Panc1 (cell line): Measurements from ENCODE around the gene ATP10D.

Experiments used
- CTCF ChIP-seq: fragments of 450-650 bp; IDR thresholded peaks from 2 replicates; pipeline ENCODE4 v1.5.1; 2017; ENCODE audit warnings: mild to moderate bottlenecking
- POLR2AphosphoS5 ChIP-seq: IDR thresholded peaks from 2 replicates; pipeline ENCODE4 v1.6.1; 2012; ENCODE audit warnings: mild to moderate bottlenecking, low read depth, low read length, moderate library complexity
- SIN3A ChIP-seq: IDR thresholded peaks from 2 replicates; pipeline ENCODE4 v1.6.1; 2012; ENCODE audit warnings: low read depth, mild to moderate bottlenecking, low read length, moderate library complexity, borderline replicate concordance; ENCODE audit not compliant: insufficient read depth

- no peak for TF ChIP-seq CTCF
- TF ChIP-seq SIN3A, result no peak
- no peak for TF ChIP-seq POLR2AphosphoS5
These were observed 112.6 kb downstream of the ATP10D start for GRCh38 chr4:47597696-47598095.
